ENCODE data around the gene PRSS33.

DNA sequence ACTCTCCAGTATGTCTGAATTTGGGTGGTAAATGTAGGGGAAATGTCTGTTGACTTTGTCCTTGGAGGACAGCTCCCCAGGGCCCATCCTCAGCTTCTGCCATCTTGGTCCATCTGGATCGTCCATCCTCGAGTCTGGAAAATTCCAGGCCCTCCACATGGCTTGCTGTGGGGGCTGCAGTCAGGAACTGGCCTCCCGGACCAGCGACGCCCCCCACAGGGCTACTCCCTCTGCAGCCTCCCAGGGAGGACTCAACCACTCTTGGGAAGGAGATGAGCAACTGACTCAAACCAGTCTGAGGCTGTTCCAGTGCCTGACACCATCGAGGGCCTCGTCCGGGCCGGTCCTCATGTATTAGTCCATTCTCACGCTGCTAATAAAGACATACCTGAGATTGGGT is 37.3 kb upstream of the PRSS33 start:
- no peak for TF ChIP-seq ESRRA (IDR thresholded peaks at IDR 0.05; ENCODE audit: borderline replicate concordance, low read depth)
- TF ChIP-seq, protein P1, sequence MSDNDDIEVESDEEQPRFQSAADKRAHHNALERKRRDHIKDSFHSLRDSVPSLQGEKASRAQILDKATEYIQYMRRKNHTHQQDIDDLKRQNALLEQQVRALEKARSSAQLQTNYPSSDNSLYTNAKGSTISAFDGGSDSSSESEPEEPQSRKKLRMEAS (CRISPR knock-in tag; IDR thresholded peaks at IDR 0.05), result no peak
- no peak for TF ChIP-seq HDAC3 (IDR thresholded peaks at IDR 0.05; ENCODE audit: borderline replicate concordance, partially characterized antibody)
- TF ChIP-seq ZNF77 (CRISPR knock-in tag; IDR thresholded peaks at IDR 0.05), result no peak
- TF ChIP-seq ZC3H4 (CRISPR knock-in tag; IDR thresholded peaks at IDR 0.05; ENCODE audit: borderline replicate concordance), result no peak
- TF ChIP-seq, protein P2, sequence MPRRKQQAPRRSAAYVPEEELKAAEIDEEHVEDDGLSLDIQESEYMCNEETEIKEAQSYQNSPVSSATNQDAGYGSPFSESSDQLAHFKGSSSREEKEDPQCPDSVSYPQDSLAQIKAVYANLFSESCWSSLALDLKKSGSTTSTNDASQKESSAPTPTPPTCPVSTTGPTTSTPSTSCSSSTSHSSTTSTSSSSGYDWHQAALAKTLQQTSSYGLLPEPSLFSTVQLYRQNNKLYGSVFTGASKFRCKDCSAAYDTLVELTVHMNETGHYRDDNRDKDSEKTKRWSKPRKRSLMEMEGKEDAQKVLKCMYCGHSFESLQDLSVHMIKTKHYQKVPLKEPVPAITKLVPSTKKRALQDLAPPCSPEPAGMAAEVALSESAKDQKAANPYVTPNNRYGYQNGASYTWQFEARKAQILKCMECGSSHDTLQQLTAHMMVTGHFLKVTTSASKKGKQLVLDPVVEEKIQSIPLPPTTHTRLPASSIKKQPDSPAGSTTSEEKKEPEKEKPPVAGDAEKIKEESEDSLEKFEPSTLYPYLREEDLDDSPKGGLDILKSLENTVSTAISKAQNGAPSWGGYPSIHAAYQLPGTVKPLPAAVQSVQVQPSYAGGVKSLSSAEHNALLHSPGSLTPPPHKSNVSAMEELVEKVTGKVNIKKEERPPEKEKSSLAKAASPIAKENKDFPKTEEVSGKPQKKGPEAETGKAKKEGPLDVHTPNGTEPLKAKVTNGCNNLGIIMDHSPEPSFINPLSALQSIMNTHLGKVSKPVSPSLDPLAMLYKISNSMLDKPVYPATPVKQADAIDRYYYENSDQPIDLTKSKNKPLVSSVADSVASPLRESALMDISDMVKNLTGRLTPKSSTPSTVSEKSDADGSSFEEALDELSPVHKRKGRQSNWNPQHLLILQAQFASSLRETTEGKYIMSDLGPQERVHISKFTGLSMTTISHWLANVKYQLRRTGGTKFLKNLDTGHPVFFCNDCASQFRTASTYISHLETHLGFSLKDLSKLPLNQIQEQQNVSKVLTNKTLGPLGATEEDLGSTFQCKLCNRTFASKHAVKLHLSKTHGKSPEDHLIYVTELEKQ (CRISPR knock-in tag; IDR thresholded peaks at IDR 0.05), result no peak
- TF ChIP-seq, protein P3, sequence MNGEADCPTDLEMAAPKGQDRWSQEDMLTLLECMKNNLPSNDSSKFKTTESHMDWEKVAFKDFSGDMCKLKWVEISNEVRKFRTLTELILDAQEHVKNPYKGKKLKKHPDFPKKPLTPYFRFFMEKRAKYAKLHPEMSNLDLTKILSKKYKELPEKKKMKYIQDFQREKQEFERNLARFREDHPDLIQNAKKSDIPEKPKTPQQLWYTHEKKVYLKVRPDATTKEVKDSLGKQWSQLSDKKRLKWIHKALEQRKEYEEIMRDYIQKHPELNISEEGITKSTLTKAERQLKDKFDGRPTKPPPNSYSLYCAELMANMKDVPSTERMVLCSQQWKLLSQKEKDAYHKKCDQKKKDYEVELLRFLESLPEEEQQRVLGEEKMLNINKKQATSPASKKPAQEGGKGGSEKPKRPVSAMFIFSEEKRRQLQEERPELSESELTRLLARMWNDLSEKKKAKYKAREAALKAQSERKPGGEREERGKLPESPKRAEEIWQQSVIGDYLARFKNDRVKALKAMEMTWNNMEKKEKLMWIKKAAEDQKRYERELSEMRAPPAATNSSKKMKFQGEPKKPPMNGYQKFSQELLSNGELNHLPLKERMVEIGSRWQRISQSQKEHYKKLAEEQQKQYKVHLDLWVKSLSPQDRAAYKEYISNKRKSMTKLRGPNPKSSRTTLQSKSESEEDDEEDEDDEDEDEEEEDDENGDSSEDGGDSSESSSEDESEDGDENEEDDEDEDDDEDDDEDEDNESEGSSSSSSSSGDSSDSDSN (IDR thresholded peaks at IDR 0.05; ENCODE audit: borderline replicate concordance in 1 of 2, low read depth in 2 of 2, low read length in 2 of 2), result no peak
- TF ChIP-seq PHF21A (IDR thresholded peaks at IDR 0.05; ENCODE audit: borderline replicate concordance, low read depth), result no peak
- no peak for TF ChIP-seq ZBTB7A (IDR thresholded peaks at IDR 0.05; ENCODE audit: borderline replicate concordance, control insufficient read depth, low read depth, low read length)
- TF ChIP-seq NRF1 (conservative IDR thresholded peaks at IDR 0.05 in 1 of 2, IDR thresholded peaks at IDR 0.05 in 1 of 2), result no peak

Measured in K562 (cell line).